K562 (cell line): Measurements from ENCODE around the gene SEC61A2. TPM values are rescaled to one million over a fixed set of nuclear protein-coding genes. Genes with fewer than 3 reads are reported as not detected.

Experiments used
- ATAC-seq: fragments of 200-7000 bp; cut with Tn5 transposase; 3 replicates; pipeline ENCODE4 v1.9.1; 2020; ENCODE audit warnings: moderate library complexity
- BruUV-seq: library from RNA; stranded (reverse); fragments of 400-500 nt; replicated peaks from 2 replicates; lab custom pipeline; 2021; lab: Mats Ljungman, UMichigan
- CTCF ChIA-PET: fragments of 300-600 bp; formaldehyde crosslinking; extraction: SDS; loops from one replicate; lab custom pipeline; 2021; ENCODE audit warnings: low intra/inter-chr PET ratio; lab: Yijun Ruan, JAX
- POLR2A ChIA-PET: fragments of 300-600, 350-650 bp; sonication (Branson Sonifier 250); formaldehyde crosslinking; extraction: SDS; loops from one replicate; lab custom pipeline; 2021; ENCODE audit warnings: antibody characterized with exemption, inconsistent platforms; lab: Yijun Ruan, JAX
- DNase-seq, 4 experiments: peaks; one replicate each; pipeline versions ENCODE4 v3.0.0 to v3.0.0-alpha.2; 2011 to 2018; ENCODE audit warnings: low spot score in 3 of 4, mixed read lengths in 3 of 4; ENCODE audit errors: extremely low read depth in 1 of 4
- FAIRE-seq: peaks from 2 replicates; lab custom pipeline; 2011; peaks lifted over from hg19 to GRCh38; lab: Jason Lieb, UNC
- H2AFZ ChIP-seq: 2 replicates; pipeline ENCODE4 v1.6.0; 2011; ENCODE audit warnings: low read depth, low read length, control low read depth, inconsistent platforms
- H3K27ac ChIP-seq: fragments of 200-600 bp; 3 replicates; pipeline ENCODE4 v1.8.0; 2011; ENCODE audit warnings: low read depth, mild to moderate bottlenecking, control low read depth, inconsistent platforms, low read length, moderate library complexity, mixed read lengths; ENCODE audit errors: extremely low read depth
- H3K27me3 ChIP-seq, 2 experiments: fragments of 300-600 bp in 1 of 2; 2 replicates in 1 of 2; 3 replicates in 1 of 2; pipeline versions ENCODE4 v1.6.0 to v1.8.0; 2011; ENCODE audit warnings: inconsistent platforms in 2 of 2, low read length in 2 of 2, mild to moderate bottlenecking in 1 of 2, mixed read lengths in 1 of 2, moderate library complexity in 1 of 2; ENCODE audit not compliant: control insufficient read depth in 2 of 2, insufficient read depth in 2 of 2
- H3K36me3 ChIP-seq: fragments of 300-600 bp; 3 replicates; pipeline ENCODE4 v1.8.0; 2011; ENCODE audit warnings: mild to moderate bottlenecking, low read length, inconsistent platforms; ENCODE audit not compliant: control insufficient read depth, insufficient read depth
- H3K4me1 ChIP-seq, 2 experiments: fragments of 200-600 bp in 1 of 2; replicated peaks in 1 of 2; 2 replicates in 1 of 2; 3 replicates in 1 of 2; pipeline versions ENCODE4 v1.5.1 to v1.8.0; 2011; ENCODE audit warnings: inconsistent platforms in 2 of 2, low read length in 2 of 2, mild to moderate bottlenecking in 1 of 2, mixed read lengths in 1 of 2, moderate library complexity in 1 of 2; ENCODE audit not compliant: control insufficient read depth in 2 of 2, insufficient read depth in 2 of 2
- H3K4me2 ChIP-seq: 2 replicates; pipeline ENCODE4 v1.6.1; 2011; ENCODE audit warnings: low read length, control low read depth, inconsistent platforms, mixed read lengths; ENCODE audit not compliant: insufficient read depth
- H3K4me3 ChIP-seq: fragments of 200-600 bp; sonication (generic), shearing (Covaris generic); 2 replicates; pipeline ENCODE4 v1.5.1; 2016; ENCODE audit warnings: control low read depth, inconsistent platforms
- H3K79me2 ChIP-seq: fragments of 200-600 bp; 3 replicates; pipeline ENCODE4 v1.8.0; 2011; ENCODE audit warnings: low read length, inconsistent platforms; ENCODE audit not compliant: control insufficient read depth, insufficient read depth
- H3K9ac ChIP-seq, 2 experiments: 2 replicates each; pipeline versions ENCODE4 v1.6.0 to v1.6.1; 2011; ENCODE audit warnings: low read depth in 2 of 2, low read length in 2 of 2, control low read depth in 1 of 2, inconsistent platforms in 1 of 2, mild to moderate bottlenecking in 1 of 2, mixed read lengths in 1 of 2; ENCODE audit not compliant: insufficient read depth in 1 of 2
- H3K9me1 ChIP-seq: one replicate; pipeline ENCODE4 v1.6.0; 2011; ENCODE audit warnings: inconsistent platforms, mild to moderate bottlenecking, low read length, moderate library complexity; ENCODE audit not compliant: control insufficient read depth, insufficient read depth
- H3K9me3 ChIP-seq: replicated peaks from 2 replicates; pipeline ENCODE4 v1.5.1; 2011; ENCODE audit warnings: low read depth, low read length, inconsistent platforms; ENCODE audit not compliant: control insufficient read depth, insufficient read depth
- H4K20me1 ChIP-seq: replicated peaks from 2 replicates; pipeline ENCODE4 v1.6.1; 2011; ENCODE audit warnings: low read length, inconsistent platforms, mixed read lengths; ENCODE audit not compliant: control insufficient read depth, insufficient read depth
- COPS2 ChIP-seq: fragments of 450-650 bp; conservative IDR thresholded peaks from 2 replicates; pipeline ENCODE4 v1.6.1; 2016; ENCODE audit warnings: mild to moderate bottlenecking, moderate library complexity
- E2F5 ChIP-seq: sonication (generic); formaldehyde crosslinking; IDR thresholded peaks from 2 replicates; pipeline ENCODE4 v1.8.0; 2022; ENCODE audit warnings: mild to moderate bottlenecking, missing genetic modification reagents
- KDM4B ChIP-seq, 2 experiments: fragments of 450-650 bp in 1 of 2; sonication (generic) in 1 of 2; IDR thresholded peaks; 2 replicates each; pipeline ENCODE4 v1.6.1; 2016 to 2017; ENCODE audit warnings: borderline replicate concordance in 2 of 2, antibody characterized with exemption in 1 of 2, low read depth in 1 of 2, mild to moderate bottlenecking in 1 of 2
- MLX ChIP-seq, 2 experiments: fragments of 450-650 bp in 1 of 2; sonication (generic) in 1 of 2; formaldehyde crosslinking; conservative IDR thresholded peaks; 2 replicates each; pipeline versions ENCODE4 v1.4.0 to v1.8.1; 2020 to 2022; ENCODE audit warnings: mild to moderate bottlenecking in 1 of 2, missing genetic modification reagents in 1 of 2
- MTA2 ChIP-seq: fragments of 450-650 bp; IDR thresholded peaks from 2 replicates; pipeline ENCODE4 v1.6.1; 2016; ENCODE audit warnings: low read depth
- PTRF ChIP-seq: fragments of 450-650 bp; IDR thresholded peaks from 2 replicates; pipeline ENCODE4 v1.6.1; 2016; ENCODE audit warnings: mild to moderate bottlenecking, missing genetic modification characterization, missing compliant biosample characterization
- RAD21 ChIP-seq, 2 experiments: fragments of 250-450 bp in 1 of 2; fragments of 450-650 bp in 1 of 2; sonication (Bioruptor Pico) in 1 of 2; formaldehyde crosslinking in 1 of 2; IDR thresholded peaks in 1 of 2; conservative IDR thresholded peaks in 1 of 2; 2 replicates each; pipeline versions ENCODE4 v1.4.0 to v1.8.0; 2020 to 2022; ENCODE audit warnings: mild to moderate bottlenecking in 2 of 2, moderate library complexity in 1 of 2
- U2AF2 ChIP-seq: fragments of 200-400 bp; formaldehyde crosslinking; optimal IDR thresholded peaks from 2 replicates; pipeline ENCODE3; 2017; ENCODE audit warnings: low read depth, mild to moderate bottlenecking, low read length
- ZNF174 ChIP-seq: fragments of 250-450 bp; sonication (Bioruptor Pico); IDR thresholded peaks from 2 replicates; pipeline ENCODE4 v1.4.0; 2020; ENCODE audit warnings: mild to moderate bottlenecking
- WGBS: fragments of 100-300 bp; shearing (Covaris generic); methylation state at CpG from one replicate; pipeline ENCODE4 v1.1.6; 2016; ENCODE audit warnings: low coverage, mixed read lengths; ENCODE audit not compliant: insufficient coverage; ENCODE audit errors: missing lambda C conversion rate; 5-methylcytosine and 5-hydroxymethylcytosine counted together
- in situ Hi-C: fragments of 300-500 bp; cut with MboI; formaldehyde crosslinking; loops from 4 replicates; pipeline ENCODE4 v1.15.0; 2018; ENCODE audit warnings: inconsistent platforms, mixed read lengths
- intact Hi-C: fragments of 100-400 bp; cut with micrococcal nuclease; formaldehyde crosslinking; loops from 2 replicates; pipeline ENCODE4 v1.14.2; 2022
- polyA plus RNA-seq, 8 experiments: library from polyadenylated mRNA; depleted of rRNA in 4 of 8; stranded (reverse) in 5 of 8; unstranded in 3 of 8; fragments of >200 nt; fragmentation: Nextera tagmentation in 2 of 8; fragmentation: Illumina TruSeq in 1 of 8; extraction: Ambion mirVana in 2 of 8; extraction: Trizol in 1 of 8; gene quantifications; 2 replicates each; pipeline versions ENCODE4 v1.2.1 to v1.2.3, GENCODE V29; 2011 to 2014; ENCODE audit warnings: inconsistent platforms in 1 of 8, missing spikeins in 1 of 8
- total RNA-seq, 7 experiments: library from RNA; depleted of rRNA in 6 of 7; stranded (reverse); fragments of >200 nt in 6 of 7; fragmentation: Illumina TruSeq in 2 of 7; extraction: Trizol in 2 of 7; gene quantifications; 2 replicates each; pipeline versions ENCODE4 v1.2.1 to v1.2.3, GENCODE V29; 2011 to 2021; ENCODE audit warnings: low replicate concordance in 1 of 7

The SEC61A2 gene
- total and polyA plus RNA-seq, 9 of the 15 experiments (the other 6 are each of a cell fraction or from before 2014, with no cell fraction given) = 1.2 to 9.7 (median 3.9) TPM

- TF ChIP-seq ZNF174 (CRISPR knock-in tag) (no peak), U2AF2 (no peak), RAD21 (CRISPR knock-in tag; conservative IDR thresholded peaks at IDR 0.05 in 1 of 2, IDR thresholded peaks at IDR 0.05 in 1 of 2) (no peak), PTRF (no peak), MTA2 (no peak), MLX (CRISPR knock-in tag; conservative IDR thresholded peaks at IDR 0.05) (no peak), COPS2 (no peak), KDM4B (IDR thresholded peaks at IDR 0.05; ENCODE audit: borderline replicate concordance in 2 of 2, low read depth in 1 of 2) (no peak), E2F5 (CRISPR knock-in tag) (no peak)
- no peak overlapping the region for H3K4me2 ChIP-seq
- no peaks in the 10 kb centered on the region for H3K9me1 ChIP-seq
- FAIRE-seq (no peak), DNase-seq (no peak), ATAC-seq (no peak)
- in situ Hi-C loops = no loop called here
- no peaks in the 10 kb centered on the region for H3K9me3 ChIP-seq
- H4K20me1 ChIP-seq = no peaks in the 10 kb centered on the region
- H3K4me1 ChIP-seq = no peaks in the 10 kb centered on the region
- BruUV-seq = no TSS peak
- no peak overlapping the region for H3K4me3 ChIP-seq
- WGBS = 98% methylated on average over 7 of the region's 7 CpGs
- no peak overlapping the region for H2AFZ ChIP-seq
- H3K27ac ChIP-seq = no peak overlapping the region
- H3K79me2 ChIP-seq = peaks cover 12% of the 10 kb centered on the region; the same call in 2 of the 3 replicates
- intact Hi-C loops = no loop called here
- no peaks in the 10 kb centered on the region for H3K27me3 ChIP-seq
- ChIA-PET POLR2A (interaction anchor here (1.0 kb wide), 1 partner anchor 12 kb away, joined by 3 read pairs; the partner anchor contains the start of genes CDC123 and NUDT5), CTCF (no interaction called here)
- H3K36me3 ChIP-seq = peaks cover 72% of the 10 kb centered on the region; the same call in 2 of the 3 replicates
- H3K9ac ChIP-seq = no peak overlapping the region
These were observed 54.7 kb downstream of the SEC61A2 start for GRCh38 chr10:12184165-12184564.
